Naive B cell (primary cell): ENCODE measurements around the gene GRHPR. TPM values are rescaled to one million over a fixed set of nuclear protein-coding genes. Genes with fewer than 3 reads are reported as not detected.

ENCODE experiments used
- ATAC-seq, 2 donors: fragments of 150-1000 bp; cut with Tn5 transposase; 2 replicates each; pipeline ENCODE4 v1.10.0; 2021; ENCODE audit warnings: low read depth in 2 of 2, mild to moderate bottlenecking in 2 of 2, moderate library complexity in 2 of 2
- DNase-seq: peaks from one replicate; pipeline ENCODE4 v3.0.0; 2022
- H3K27ac Mint-ChIP-seq, 6 donors: one replicate each; pipeline ENCODE4 v1.8.0; 2020 to 2022; ENCODE audit warnings: mild to moderate bottlenecking in 6 of 6, mixed read lengths in 6 of 6, moderate library complexity in 5 of 6, inconsistent platforms in 2 of 6
- H3K27me3 Mint-ChIP-seq, 3 donors: one replicate each; pipeline ENCODE4 v1.8.0; 2021 to 2022; ENCODE audit warnings: mixed read lengths in 3 of 3, mild to moderate bottlenecking in 1 of 3
- H3K36me3 Mint-ChIP-seq, 2 donors: one replicate each; pipeline ENCODE4 v1.8.0; 2020 to 2022; ENCODE audit warnings: mixed read lengths in 2 of 2, inconsistent platforms in 1 of 2, mild to moderate bottlenecking in 1 of 2
- H3K4me1 Mint-ChIP-seq, 3 donors: one replicate each; pipeline ENCODE4 v1.8.0; 2020 to 2022; ENCODE audit warnings: mixed read lengths in 3 of 3, inconsistent platforms in 1 of 3, mild to moderate bottlenecking in 1 of 3, moderate library complexity in 1 of 3
- H3K4me3 Mint-ChIP-seq, 8 donors: one replicate each; pipeline ENCODE4 v1.8.0; 2020 to 2022; ENCODE audit warnings: mild to moderate bottlenecking in 8 of 8, mixed read lengths in 8 of 8, moderate library complexity in 8 of 8, inconsistent platforms in 2 of 8
- H3K9me3 Mint-ChIP-seq, 7 donors: one replicate each; pipeline ENCODE4 v1.8.0; 2020 to 2022; ENCODE audit warnings: mixed read lengths in 7 of 7, mild to moderate bottlenecking in 5 of 7, inconsistent platforms in 2 of 7, moderate library complexity in 1 of 7
- polyA plus RNA-seq, 6 donors: library from polyadenylated mRNA; unstranded; fragments of 300-500 nt; fragmentation: Illumina TruSeq; gene quantifications; one replicate each; pipeline ENCODE4 v1.2.3, GENCODE V29; 2021; ENCODE audit warnings: low read depth in 6 of 6

The GRHPR gene
- polyA plus RNA-seq, 6 donors from 2014 or later, result 90.5 to 185 (median 126) TPM

GRCh38 chr9:37430841-37431597 lies 8.5 kb downstream of the GRHPR start:
- Mint-ChIP-seq H3K4me3 (peak overlapping the region in 1 of 8 donors; percentile 66), H3K36me3 (peaks cover 9 to 15% of the 10 kb centered on the region in 2 donors), H3K27ac (peak overlapping the region in 5 of 6 donors; percentile 56 to 97 (median 90))

GRCh38 chr9:37432020-37432419 lies 9.5 kb downstream of the GRHPR start:
- peak overlapping the region in 6 of 8 donors; percentile 15 to 66 (median 56) for H3K4me3 Mint-ChIP-seq
- peaks cover 9 to 12% of the 10 kb centered on the region in 2 donors for H3K36me3 Mint-ChIP-seq
- H3K9me3 Mint-ChIP-seq, result no peaks in the 10 kb centered on the region
- peak overlapping the region in 5 of 6 donors; percentile 36 to 91 (median 85) for H3K27ac Mint-ChIP-seq
- H3K27me3 Mint-ChIP-seq, result no peaks in the 10 kb centered on the region
- H3K4me1 Mint-ChIP-seq, result peaks cover 14 to 27% (median 26%) of the 10 kb centered on the region in 3 donors
- DNase-seq (no peak), ATAC-seq (peak; percentile 14 to 28)

More at GRCh38 chr9:37430841-37431597, 8.5 kb downstream of the GRHPR start:
- ATAC-seq (no peak), DNase-seq (no peak)
- no peaks in the 10 kb centered on the region for H3K27me3 Mint-ChIP-seq
- H3K4me1 Mint-ChIP-seq, result peaks cover 18 to 35% (median 27%) of the 10 kb centered on the region in 3 donors
- no peaks in the 10 kb centered on the region for H3K9me3 Mint-ChIP-seq

GRCh38 chr9:37433867-37434371 lies 11.4 kb downstream of the GRHPR start:
- H3K36me3 Mint-ChIP-seq, result peaks cover 10 to 14% of the 10 kb centered on the region in 2 donors
- H3K9me3 Mint-ChIP-seq, result no peaks in the 10 kb centered on the region
- ATAC-seq, result no peak
- DNase-seq, result no peak
- H3K27ac Mint-ChIP-seq, result peak overlapping the region in 2 of 6 donors; percentile 57 to 88
- peaks cover 14 to 27% (median 26%) of the 10 kb centered on the region in 3 donors for H3K4me1 Mint-ChIP-seq
- H3K4me3 Mint-ChIP-seq, result no peak overlapping the region
- no peaks in the 10 kb centered on the region for H3K27me3 Mint-ChIP-seq

GRCh38 chr9:37436540-37436939 lies 14.0 kb downstream of the GRHPR start:
- ATAC-seq, result no peak
- Mint-ChIP-seq H3K27ac (peak overlapping the region in 3 of 6 donors; percentile 34 to 80 (median 64)), H3K27me3 (no peaks in the 10 kb centered on the region), H3K4me1 (peaks cover 11 to 25% (median 24%) of the 10 kb centered on the region in 3 donors), H3K4me3 (no peak overlapping the region), H3K36me3 (peaks cover 13 to 16% of the 10 kb centered on the region in 2 donors), H3K9me3 (no peaks in the 10 kb centered on the region)
- no peak for DNase-seq

- ATAC-seq, result no peak
- peaks cover 17 to 21% of the 10 kb centered on the region in 2 donors for H3K36me3 Mint-ChIP-seq
- H3K9me3 Mint-ChIP-seq, result no peaks in the 10 kb centered on the region
- peaks cover 7 to 24% (median 21%) of the 10 kb centered on the region in 3 donors for H3K4me1 Mint-ChIP-seq
- no peak overlapping the region for H3K4me3 Mint-ChIP-seq
- DNase-seq, result no peak
- H3K27ac Mint-ChIP-seq, result peak overlapping the region in 2 of 6 donors; percentile 34 to 73
- no peaks in the 10 kb centered on the region for H3K27me3 Mint-ChIP-seq
Observed at GRCh38 chr9:37437010-37437409, 14.5 kb downstream of the GRHPR start.

- Mint-ChIP-seq H3K27me3 (no peaks in the 10 kb centered on the region), H3K9me3 (no peaks in the 10 kb centered on the region), H3K4me3 (no peak overlapping the region), H3K27ac (peak overlapping the region in 1 of 6 donors; percentile 44), H3K4me1 (peaks cover 4 to 18% (median 15%) of the 10 kb centered on the region in 3 donors), H3K36me3 (peaks cover 17 to 23% of the 10 kb centered on the region in 2 donors)
- ATAC-seq, result no peak
- DNase-seq, result no peak
Observed at GRCh38 chr9:37437621-37438020, 15.1 kb downstream of the GRHPR start.

- no peak overlapping the region for H3K4me3 Mint-ChIP-seq
Observed at GRCh38 chr9:37438359-37438758, 15.9 kb downstream of the GRHPR start.

GRCh38 chr9:37441776-37442370 lies 19.4 kb downstream of the GRHPR start:
- peaks cover 12 to 23% of the 10 kb centered on the region in 2 donors for H3K36me3 Mint-ChIP-seq
- peak overlapping the region in 3 of 6 donors; percentile 26 to 33 (median 30) for H3K27ac Mint-ChIP-seq

More at GRCh38 chr9:37438359-37438758, 15.9 kb downstream of the GRHPR start:
- H3K27me3 Mint-ChIP-seq, result no peaks in the 10 kb centered on the region
- peaks cover 0 to 11% (median 7%) of the 10 kb centered on the region in 3 donors for H3K4me1 Mint-ChIP-seq
- no peak for DNase-seq
- H3K9me3 Mint-ChIP-seq, result no peaks in the 10 kb centered on the region
- ATAC-seq, result no peak
- peak overlapping the region in 3 of 6 donors; percentile 44 to 77 (median 73) for H3K27ac Mint-ChIP-seq
- H3K36me3 Mint-ChIP-seq, result peaks cover 17 to 23% of the 10 kb centered on the region in 2 donors

GRCh38 chr9:37442556-37442955 lies 20.1 kb downstream of the GRHPR start:
- Mint-ChIP-seq H3K27me3 (no peaks in the 10 kb centered on the region), H3K4me1 (peaks cover 14 to 35% (median 29%) of the 10 kb centered on the region in 3 donors), H3K27ac (peak overlapping the region in 1 of 6 donors; percentile 26), H3K4me3 (no peak overlapping the region), H3K36me3 (peaks cover 11 to 16% of the 10 kb centered on the region in 2 donors), H3K9me3 (no peaks in the 10 kb centered on the region)
- ATAC-seq, result no peak
- no peak for DNase-seq

More at GRCh38 chr9:37441776-37442370, 19.4 kb downstream of the GRHPR start:
- H3K9me3 Mint-ChIP-seq, result no peaks in the 10 kb centered on the region
- no peak overlapping the region for H3K4me3 Mint-ChIP-seq
- no peaks in the 10 kb centered on the region for H3K27me3 Mint-ChIP-seq
- ATAC-seq (no peak), DNase-seq (no peak)
- H3K4me1 Mint-ChIP-seq, result peaks cover 10 to 29% (median 27%) of the 10 kb centered on the region in 3 donors

- Mint-ChIP-seq H3K27me3 (no peaks in the 10 kb centered on the region), H3K4me1 (peaks cover 14 to 39% (median 29%) of the 10 kb centered on the region in 3 donors), H3K36me3 (peaks cover 7 to 9% of the 10 kb centered on the region in 2 donors), H3K9me3 (no peaks in the 10 kb centered on the region), H3K4me3 (peak overlapping the region in 1 of 8 donors; percentile 25), H3K27ac (peak overlapping the region in 2 of 6 donors; percentile 54 to 80)
- ATAC-seq, result no peak
- DNase-seq, result no peak
Observed at GRCh38 chr9:37443566-37443965, 21.1 kb downstream of the GRHPR start.

GRCh38 chr9:37444890-37445289 lies 22.4 kb downstream of the GRHPR start:
- H3K4me3 Mint-ChIP-seq, result no peak overlapping the region
- peaks cover 9 to 12% of the 10 kb centered on the region in 2 donors for H3K36me3 Mint-ChIP-seq
- H3K4me1 Mint-ChIP-seq, result peaks cover 14 to 39% (median 29%) of the 10 kb centered on the region in 3 donors
- H3K27ac Mint-ChIP-seq, result peak overlapping the region in 2 of 6 donors; percentile 9 to 50
- no peaks in the 10 kb centered on the region for H3K9me3 Mint-ChIP-seq
- ATAC-seq (no peak), DNase-seq (no peak)
- no peaks in the 10 kb centered on the region for H3K27me3 Mint-ChIP-seq

- Mint-ChIP-seq H3K36me3 (peaks cover 9 to 14% of the 10 kb centered on the region in 2 donors), H3K27me3 (no peaks in the 10 kb centered on the region), H3K27ac (peak overlapping the region in 3 of 6 donors; percentile 26 to 63 (median 51)), H3K4me3 (no peak overlapping the region), H3K4me1 (peaks cover 14 to 40% (median 29%) of the 10 kb centered on the region in 3 donors), H3K9me3 (no peaks in the 10 kb centered on the region)
- no peak for DNase-seq
- no peak for ATAC-seq
Observed at GRCh38 chr9:37445832-37446231, 23.3 kb downstream of the GRHPR start.

- H3K9me3 Mint-ChIP-seq, result no peaks in the 10 kb centered on the region
- peak overlapping the region in 2 of 6 donors; percentile 27 to 39 for H3K27ac Mint-ChIP-seq
- peaks cover 14 to 42% (median 27%) of the 10 kb centered on the region in 3 donors for H3K4me1 Mint-ChIP-seq
- H3K4me3 Mint-ChIP-seq, result no peak overlapping the region
- H3K27me3 Mint-ChIP-seq, result no peaks in the 10 kb centered on the region
- no peak for ATAC-seq
- peaks cover 8 to 12% of the 10 kb centered on the region in 2 donors for H3K36me3 Mint-ChIP-seq
- DNase-seq, result no peak
Observed at GRCh38 chr9:37446401-37446800, 23.9 kb downstream of the GRHPR start.
